Measurements from ENCODE around the gene IFT74. TPM values are rescaled to one million over a fixed set of nuclear protein-coding genes. Genes with fewer than 3 reads are reported as not detected.

IFT74 gene
- total and polyA plus RNA-seq, 9 of the 15 experiments (the other 6 are each of a cell fraction or from before 2014, with no cell fraction given), result 6.1 to 13.2 (median 9.3) TPM

DNA sequence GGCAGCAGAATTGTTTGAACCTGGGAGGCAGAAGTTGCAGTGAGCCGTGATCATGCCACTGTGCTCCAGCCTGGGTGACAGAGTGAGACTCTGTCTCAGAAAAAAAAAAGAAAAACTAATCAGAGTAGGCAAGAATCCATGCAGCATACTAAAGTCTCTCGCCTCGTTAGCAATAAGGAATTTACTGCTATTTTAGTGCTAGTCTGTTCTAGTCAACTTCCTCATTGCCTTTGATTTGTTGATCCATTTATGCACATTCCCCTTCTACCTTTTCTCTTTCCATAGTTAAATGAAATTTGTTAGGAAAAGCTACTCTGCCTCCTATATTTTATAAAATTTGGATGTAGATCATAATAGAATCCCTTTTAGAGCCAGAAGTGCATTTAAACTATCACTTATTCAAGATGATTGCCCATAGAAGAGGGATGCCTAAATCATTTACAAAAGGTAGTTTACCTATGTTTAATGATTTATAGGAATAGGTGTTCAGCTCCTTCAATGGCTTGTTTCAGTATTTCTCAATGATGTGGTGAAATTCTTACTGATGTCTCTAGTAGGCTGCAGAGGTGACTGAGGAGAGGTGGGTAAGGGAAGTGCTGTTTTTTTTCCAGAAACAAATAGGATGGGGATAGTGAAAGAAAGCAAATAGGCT, 47.3 kb downstream of the IFT74 start:
- no peaks in the 10 kb centered on the region for H3K4me1 ChIP-seq (replicated peaks in 1 of 2; ENCODE audit: control insufficient read depth in 2 of 2, insufficient read depth in 2 of 2, low read length in 2 of 2)
- H3K27me3 ChIP-seq (ENCODE audit: control insufficient read depth in 2 of 2, insufficient read depth in 2 of 2, low read length in 2 of 2), result no peaks in the 10 kb centered on the region
- no peak for FAIRE-seq
- no peak for DNase-seq (ENCODE audit: extremely low read depth in 1 of 4, low spot score in 3 of 4)
- no TSS peak for BruUV-seq (replicated peaks)
- H3K9ac ChIP-seq (ENCODE audit: insufficient read depth in 1 of 2, low read depth in 2 of 2, low read length in 2 of 2), result no peak overlapping the region
- intact Hi-C loops (cut with micrococcal nuclease), result no loop called here
- no peaks in the 10 kb centered on the region for H3K36me3 ChIP-seq (ENCODE audit: control insufficient read depth, insufficient read depth, low read length)
- ChIA-PET CTCF (ENCODE audit: low intra/inter-chr PET ratio) (no interaction called here), POLR2A (no interaction called here)
- H3K4me2 ChIP-seq (ENCODE audit: insufficient read depth, low read length), result no peak overlapping the region
- no peak for ATAC-seq
- H3K4me3 ChIP-seq, result no peak overlapping the region
- H3K79me2 ChIP-seq (ENCODE audit: control insufficient read depth, insufficient read depth, low read length), result no peaks in the 10 kb centered on the region
- H3K9me1 ChIP-seq (ENCODE audit: control insufficient read depth, insufficient read depth, low read length), result no peaks in the 10 kb centered on the region
- 20% methylated on average over 1 of the region's 3 CpGs for WGBS (ENCODE audit: insufficient coverage, low coverage, missing lambda C conversion rate)
- no peaks in the 10 kb centered on the region for H3K9me3 ChIP-seq (replicated peaks; ENCODE audit: control insufficient read depth, insufficient read depth, low read depth, low read length)
- no peak overlapping the region for H3K27ac ChIP-seq (ENCODE audit: extremely low read depth, low read depth, low read length)
- H2AFZ ChIP-seq (ENCODE audit: low read depth, low read length), result no peak overlapping the region
- no peaks in the 10 kb centered on the region for H4K20me1 ChIP-seq (replicated peaks; ENCODE audit: control insufficient read depth, insufficient read depth, low read length)
- in situ Hi-C loops (cut with MboI), result no loop called here
- TF ChIP-seq ZKSCAN8 (CRISPR knock-in tag; IDR thresholded peaks at IDR 0.05), result no peak
- no peak for TF ChIP-seq ZFP1 (CRISPR knock-in tag; IDR thresholded peaks at IDR 0.05)
- no peak for TF ChIP-seq ZNF324 (CRISPR knock-in tag; IDR thresholded peaks at IDR 0.05)
- TF ChIP-seq MTA3 (IDR thresholded peaks at IDR 0.05; ENCODE audit: borderline replicate concordance), result no peak
- TF ChIP-seq MECOM (CRISPR knock-in tag; IDR thresholded peaks at IDR 0.05), result no peak
- no peak for TF ChIP-seq ZNF561 (CRISPR knock-in tag; conservative IDR thresholded peaks at IDR 0.05)
- no peak for TF ChIP-seq NUFIP1 (IDR thresholded peaks at IDR 0.05; ENCODE audit: partially characterized antibody)
- no peak for TF ChIP-seq KLF10 (CRISPR knock-in tag; IDR thresholded peaks at IDR 0.05)
- TF ChIP-seq NR1H2 (CRISPR knock-in tag; IDR thresholded peaks at IDR 0.05), result no peak
- TF ChIP-seq, protein P1, sequence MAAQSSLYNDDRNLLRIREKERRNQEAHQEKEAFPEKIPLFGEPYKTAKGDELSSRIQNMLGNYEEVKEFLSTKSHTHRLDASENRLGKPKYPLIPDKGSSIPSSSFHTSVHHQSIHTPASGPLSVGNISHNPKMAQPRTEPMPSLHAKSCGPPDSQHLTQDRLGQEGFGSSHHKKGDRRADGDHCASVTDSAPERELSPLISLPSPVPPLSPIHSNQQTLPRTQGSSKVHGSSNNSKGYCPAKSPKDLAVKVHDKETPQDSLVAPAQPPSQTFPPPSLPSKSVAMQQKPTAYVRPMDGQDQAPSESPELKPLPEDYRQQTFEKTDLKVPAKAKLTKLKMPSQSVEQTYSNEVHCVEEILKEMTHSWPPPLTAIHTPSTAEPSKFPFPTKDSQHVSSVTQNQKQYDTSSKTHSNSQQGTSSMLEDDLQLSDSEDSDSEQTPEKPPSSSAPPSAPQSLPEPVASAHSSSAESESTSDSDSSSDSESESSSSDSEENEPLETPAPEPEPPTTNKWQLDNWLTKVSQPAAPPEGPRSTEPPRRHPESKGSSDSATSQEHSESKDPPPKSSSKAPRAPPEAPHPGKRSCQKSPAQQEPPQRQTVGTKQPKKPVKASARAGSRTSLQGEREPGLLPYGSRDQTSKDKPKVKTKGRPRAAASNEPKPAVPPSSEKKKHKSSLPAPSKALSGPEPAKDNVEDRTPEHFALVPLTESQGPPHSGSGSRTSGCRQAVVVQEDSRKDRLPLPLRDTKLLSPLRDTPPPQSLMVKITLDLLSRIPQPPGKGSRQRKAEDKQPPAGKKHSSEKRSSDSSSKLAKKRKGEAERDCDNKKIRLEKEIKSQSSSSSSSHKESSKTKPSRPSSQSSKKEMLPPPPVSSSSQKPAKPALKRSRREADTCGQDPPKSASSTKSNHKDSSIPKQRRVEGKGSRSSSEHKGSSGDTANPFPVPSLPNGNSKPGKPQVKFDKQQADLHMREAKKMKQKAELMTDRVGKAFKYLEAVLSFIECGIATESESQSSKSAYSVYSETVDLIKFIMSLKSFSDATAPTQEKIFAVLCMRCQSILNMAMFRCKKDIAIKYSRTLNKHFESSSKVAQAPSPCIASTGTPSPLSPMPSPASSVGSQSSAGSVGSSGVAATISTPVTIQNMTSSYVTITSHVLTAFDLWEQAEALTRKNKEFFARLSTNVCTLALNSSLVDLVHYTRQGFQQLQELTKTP (IDR thresholded peaks at IDR 0.05; ENCODE audit: low read depth in 1 of 2, partially characterized antibody in 2 of 2), result no peak
- TF ChIP-seq HCFC1 (IDR thresholded peaks at IDR 0.05; ENCODE audit: low read depth, low read length), result no peak
- no peak for TF ChIP-seq NR2C2 (CRISPR knock-in tag; IDR thresholded peaks at IDR 0.05)
- TF ChIP-seq NR2C2 (tag; IDR thresholded peaks at IDR 0.05), result no peak
- no peak for TF ChIP-seq ASH1L (IDR thresholded peaks at IDR 0.05; ENCODE audit: borderline replicate concordance, low read depth, partially characterized antibody)
- no peak for TF ChIP-seq ZNF584 (CRISPR knock-in tag; IDR thresholded peaks at IDR 0.05; ENCODE audit: low read depth)
- TF ChIP-seq, protein P2, sequence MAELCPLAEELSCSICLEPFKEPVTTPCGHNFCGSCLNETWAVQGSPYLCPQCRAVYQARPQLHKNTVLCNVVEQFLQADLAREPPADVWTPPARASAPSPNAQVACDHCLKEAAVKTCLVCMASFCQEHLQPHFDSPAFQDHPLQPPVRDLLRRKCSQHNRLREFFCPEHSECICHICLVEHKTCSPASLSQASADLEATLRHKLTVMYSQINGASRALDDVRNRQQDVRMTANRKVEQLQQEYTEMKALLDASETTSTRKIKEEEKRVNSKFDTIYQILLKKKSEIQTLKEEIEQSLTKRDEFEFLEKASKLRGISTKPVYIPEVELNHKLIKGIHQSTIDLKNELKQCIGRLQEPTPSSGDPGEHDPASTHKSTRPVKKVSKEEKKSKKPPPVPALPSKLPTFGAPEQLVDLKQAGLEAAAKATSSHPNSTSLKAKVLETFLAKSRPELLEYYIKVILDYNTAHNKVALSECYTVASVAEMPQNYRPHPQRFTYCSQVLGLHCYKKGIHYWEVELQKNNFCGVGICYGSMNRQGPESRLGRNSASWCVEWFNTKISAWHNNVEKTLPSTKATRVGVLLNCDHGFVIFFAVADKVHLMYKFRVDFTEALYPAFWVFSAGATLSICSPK (IDR thresholded peaks at IDR 0.05; ENCODE audit: borderline replicate concordance), result no peak
- no peak for TF ChIP-seq MCM2 (IDR thresholded peaks at IDR 0.05; ENCODE audit: low read depth)
